ENCODE measurements around the gene ADD2.

DNA sequence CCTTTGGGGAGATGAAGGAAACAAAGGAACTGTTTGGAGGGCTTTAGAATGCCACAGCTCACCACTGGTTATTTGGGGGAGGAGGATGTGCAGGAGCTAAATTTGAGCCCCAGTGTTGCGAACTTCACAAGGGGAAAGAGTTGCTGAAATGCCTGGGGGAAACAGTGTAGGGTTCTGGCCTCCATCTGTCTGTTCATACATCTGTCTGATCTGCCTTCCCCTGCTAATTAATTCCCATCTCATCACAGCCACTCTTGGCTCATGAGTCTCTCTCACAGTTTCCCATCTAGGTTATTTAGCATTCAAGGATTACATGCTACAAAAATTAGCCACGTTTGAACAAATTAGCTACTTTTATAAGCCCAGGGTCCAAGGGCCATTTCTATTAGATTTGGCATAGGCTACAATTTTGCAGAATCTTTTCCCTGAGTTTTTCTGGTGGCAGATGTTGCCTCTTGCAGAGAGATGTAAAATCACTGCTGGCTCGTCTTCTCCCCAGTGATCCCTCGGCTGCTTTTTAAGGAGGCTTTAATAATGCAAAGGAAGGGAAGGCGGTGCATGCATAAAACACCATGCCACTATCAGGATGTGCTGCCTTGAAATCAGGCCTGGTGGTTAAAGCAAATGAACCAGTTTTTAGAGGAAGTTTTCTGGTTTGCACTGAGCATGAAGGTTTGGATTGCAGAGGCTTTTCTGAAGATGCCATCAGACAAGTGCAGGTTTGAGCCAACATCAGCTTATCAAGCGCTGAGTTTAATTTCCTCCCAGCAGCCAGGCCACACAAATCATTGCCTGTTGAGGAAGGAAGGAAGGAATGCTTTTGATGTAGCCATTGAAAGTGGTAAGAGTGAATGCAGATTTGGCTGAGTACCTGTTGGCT lies 35.0 kb downstream of the ADD2 start:
- TF ChIP-seq, protein P1, sequence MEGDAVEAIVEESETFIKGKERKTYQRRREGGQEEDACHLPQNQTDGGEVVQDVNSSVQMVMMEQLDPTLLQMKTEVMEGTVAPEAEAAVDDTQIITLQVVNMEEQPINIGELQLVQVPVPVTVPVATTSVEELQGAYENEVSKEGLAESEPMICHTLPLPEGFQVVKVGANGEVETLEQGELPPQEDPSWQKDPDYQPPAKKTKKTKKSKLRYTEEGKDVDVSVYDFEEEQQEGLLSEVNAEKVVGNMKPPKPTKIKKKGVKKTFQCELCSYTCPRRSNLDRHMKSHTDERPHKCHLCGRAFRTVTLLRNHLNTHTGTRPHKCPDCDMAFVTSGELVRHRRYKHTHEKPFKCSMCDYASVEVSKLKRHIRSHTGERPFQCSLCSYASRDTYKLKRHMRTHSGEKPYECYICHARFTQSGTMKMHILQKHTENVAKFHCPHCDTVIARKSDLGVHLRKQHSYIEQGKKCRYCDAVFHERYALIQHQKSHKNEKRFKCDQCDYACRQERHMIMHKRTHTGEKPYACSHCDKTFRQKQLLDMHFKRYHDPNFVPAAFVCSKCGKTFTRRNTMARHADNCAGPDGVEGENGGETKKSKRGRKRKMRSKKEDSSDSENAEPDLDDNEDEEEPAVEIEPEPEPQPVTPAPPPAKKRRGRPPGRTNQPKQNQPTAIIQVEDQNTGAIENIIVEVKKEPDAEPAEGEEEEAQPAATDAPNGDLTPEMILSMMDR (IDR thresholded peaks at IDR 0.05), result no peak
- no peak for TF ChIP-seq POLR2A (IDR thresholded peaks at IDR 0.05)
